IMR-90 (cell line): Measurements from ENCODE around the gene ZFPL1. TPM values are rescaled to one million over a fixed set of nuclear protein-coding genes. Genes with fewer than 3 reads are reported as not detected.

Source experiments
- ATAC-seq: fragments of 200-7000 bp; cut with Tn5 transposase; 2 replicates; pipeline ENCODE4 v1.9.1; 2020; ENCODE audit warnings: low read depth, mild to moderate bottlenecking, moderate library complexity
- BruUV-seq: library from RNA; stranded (reverse); fragments of 400-500 nt; replicated peaks from 2 replicates; lab custom pipeline; 2021; lab: Mats Ljungman, UMichigan
- CTCF ChIA-PET: fragments of 300-600 bp; formaldehyde crosslinking; extraction: SDS; loops from one replicate; lab custom pipeline; 2021; ENCODE audit warnings: antibody characterized with exemption; lab: Yijun Ruan, JAX
- POLR2A ChIA-PET: fragments of 300-600 bp; sonication (Branson Sonifier 250); formaldehyde crosslinking; loops from one replicate; lab custom pipeline; 2022; ENCODE audit warnings: antibody characterized with exemption; ENCODE audit not compliant: unreplicated experiment; lab: Charles Lee
- DNase-seq: peaks from one replicate; pipeline ENCODE4 v3.0.0; 2013
- H2AFZ ChIP-seq: replicated peaks from 2 replicates; pipeline ENCODE3; 2013; ENCODE audit warnings: low read length, mild to moderate bottlenecking; ENCODE audit not compliant: poor library complexity
- H2AK5ac ChIP-seq: 2 replicates; pipeline ENCODE4 v1.6.1; 2013; ENCODE audit warnings: low read depth, low read length, inconsistent platforms
- H2AK9ac ChIP-seq: replicated peaks from 2 replicates; pipeline ENCODE3; 2013; ENCODE audit warnings: mild to moderate bottlenecking, low read depth, low read length, moderate library complexity; ENCODE audit not compliant: poor library complexity
- H2BK120ac ChIP-seq: 2 replicates; pipeline ENCODE4 v1.6.1; 2013; ENCODE audit warnings: low read depth, low read length, inconsistent platforms
- H2BK15ac ChIP-seq: 3 replicates; pipeline ENCODE4 v1.6.1; 2013; ENCODE audit warnings: low read depth, low read length, inconsistent platforms
- H2BK20ac ChIP-seq: 2 replicates; pipeline ENCODE4 v1.6.1; 2013; ENCODE audit warnings: low read depth, mild to moderate bottlenecking, inconsistent platforms, low read length, moderate library complexity
- H2BK5ac ChIP-seq: 2 replicates; pipeline ENCODE4 v1.6.1; 2013; ENCODE audit warnings: mild to moderate bottlenecking, low read depth, low read length, inconsistent platforms; ENCODE audit not compliant: poor library complexity, severe bottlenecking
- H3K14ac ChIP-seq: replicated peaks from 2 replicates; pipeline ENCODE4 v1.6.1; 2013; ENCODE audit warnings: low read depth, low read length, inconsistent platforms
- H3K18ac ChIP-seq: 2 replicates; pipeline ENCODE4 v1.6.1; 2013; ENCODE audit warnings: low read depth, low read length, control low read depth
- H3K23ac ChIP-seq: 2 replicates; pipeline ENCODE4 v1.6.1; 2013; ENCODE audit warnings: low read depth, low read length, inconsistent platforms
- H3K27ac ChIP-seq: 2 replicates; pipeline ENCODE4 v1.5.1; 2013; ENCODE audit warnings: mild to moderate bottlenecking, control low read depth, low read length; ENCODE audit not compliant: insufficient read depth
- H3K27me3 ChIP-seq: 2 replicates; pipeline ENCODE4 v1.6.1; 2013; ENCODE audit warnings: low read length; ENCODE audit not compliant: control insufficient read depth, insufficient read depth
- H3K36me3 ChIP-seq: 2 replicates; pipeline ENCODE4 v1.6.1; 2013; ENCODE audit warnings: low read length, mixed read lengths; ENCODE audit not compliant: control insufficient read depth, insufficient read depth
- H3K4ac ChIP-seq: 2 replicates; pipeline ENCODE4 v1.6.1; 2013; ENCODE audit warnings: low read depth, low read length, inconsistent platforms
- H3K4me1 ChIP-seq: 2 replicates; pipeline ENCODE4 v1.6.1; 2013; ENCODE audit warnings: low read length, mixed read lengths; ENCODE audit not compliant: control insufficient read depth, insufficient read depth
- H3K4me2 ChIP-seq: 2 replicates; pipeline ENCODE4 v1.6.1; 2013; ENCODE audit warnings: low read depth, mild to moderate bottlenecking, control low read depth, low read length, moderate library complexity
- H3K4me3 ChIP-seq: 2 replicates; pipeline ENCODE4 v1.5.1; 2013; ENCODE audit warnings: low read depth, mild to moderate bottlenecking, control low read depth, low read length, moderate library complexity; ENCODE audit not compliant: insufficient read depth
- H3K56ac ChIP-seq: 2 replicates; pipeline ENCODE4 v1.6.1; 2013; ENCODE audit warnings: low read length, inconsistent platforms; ENCODE audit not compliant: insufficient read depth; ENCODE audit errors: extremely low read depth
- H3K79me1 ChIP-seq, 2 experiments: 2 replicates each; pipeline ENCODE4 v1.6.1; 2013; ENCODE audit warnings: low read length in 2 of 2, inconsistent platforms in 1 of 2, low read depth in 1 of 2
- H3K9ac ChIP-seq: 2 replicates; pipeline ENCODE4 v1.6.1; 2013; ENCODE audit warnings: low read depth, low read length, control low read depth
- H3K9me1 ChIP-seq: 2 replicates; pipeline ENCODE4 v1.6.1; 2013; ENCODE audit warnings: low read length, inconsistent platforms; ENCODE audit not compliant: insufficient read depth
- H3K9me3 ChIP-seq: 2 replicates; pipeline ENCODE4 v1.6.1; 2013; ENCODE audit warnings: low read length; ENCODE audit not compliant: control insufficient read depth, insufficient read depth
- H4K20me1 ChIP-seq: 2 replicates; pipeline ENCODE4 v1.6.1; 2013; ENCODE audit warnings: low read length, inconsistent platforms; ENCODE audit not compliant: insufficient read depth
- H4K5ac ChIP-seq: 2 replicates; pipeline ENCODE4 v1.6.1; 2013; ENCODE audit warnings: mild to moderate bottlenecking, low read depth, low read length, control low read depth
- H4K8ac ChIP-seq, 2 experiments: 2 replicates each; pipeline ENCODE4 v1.6.1; 2013; ENCODE audit warnings: low read depth in 2 of 2, low read length in 2 of 2, control low read depth in 1 of 2, inconsistent platforms in 1 of 2
- H4K91ac ChIP-seq: 2 replicates; pipeline ENCODE4 v1.6.1; 2013; ENCODE audit warnings: low read depth, low read length, inconsistent platforms; ENCODE audit not compliant: insufficient read depth
- CEBPB ChIP-seq: IDR thresholded peaks from 2 replicates; pipeline ENCODE4 v1.6.1; 2012; ENCODE audit warnings: low read depth, low read length, improper control_type of control experiment
- POLR2A ChIP-seq: IDR thresholded peaks from 2 replicates; pipeline ENCODE4 v1.6.1; 2012; ENCODE audit warnings: mild to moderate bottlenecking, low read depth, low read length
- WGBS, 2 experiments: methylation state at CpG; one replicate each; pipeline versions ENCODE4 v1.1.5 to v1.1.7; 2013; ENCODE audit warnings: missing lambda C conversion rate in 2 of 2; ENCODE audit not compliant: insufficient read length in 1 of 2; ENCODE audit errors: extremely low coverage in 2 of 2; 5-methylcytosine and 5-hydroxymethylcytosine counted together
- dilution Hi-C: fragments of 300-500 bp; cut with HindIII; formaldehyde crosslinking; loops from one replicate; pipeline ENCODE4 v1.14.3; 2018; ENCODE audit warnings: low sequenced_read_pairs; ENCODE audit not compliant: unreplicated experiment
- in situ Hi-C: fragments of 300-500 bp; cut with MboI; formaldehyde crosslinking; loops from 3 replicates; pipeline ENCODE4 v1.14.3; 2019; ENCODE audit warnings: low sequenced_read_pairs, inconsistent platforms, mixed read lengths
- intact Hi-C: fragments of 100-400 bp; cut with micrococcal nuclease; formaldehyde crosslinking; loops from 2 replicates; pipeline ENCODE4 v1.10.0; 2022
- polyA plus RNA-seq, 3 experiments: library from polyadenylated mRNA; depleted of rRNA; stranded (reverse); fragments of >200 nt; gene quantifications; 2 replicates each; pipeline ENCODE4 v1.2.3, GENCODE V29; 2012; ENCODE audit warnings: low replicate concordance in 1 of 3
- total RNA-seq: library from RNA; depleted of rRNA; stranded (reverse); fragments of >200 nt; gene quantifications from 2 replicates; pipeline ENCODE4 v1.2.3, GENCODE V29; 2012

ZFPL1 gene
- total and polyA plus RNA-seq, 2 of the 4 experiments (the other 2 are of a cell fraction): 24.0 to 67.5 TPM

GRCh38 chr11:65120831-65121230, 36.8 kb downstream of the ZFPL1 start:
- Histone ChIP-seq H3K4me2 (peak overlapping the region; percentile 97; the same call in 1 of the 2 replicates), H2BK5ac (no peak overlapping the region), H2BK120ac (no peak overlapping the region), H4K20me1 (no peaks in the 10 kb centered on the region), H4K91ac (no peak overlapping the region), H4K8ac (peak overlapping the region in 1 of 2 experiments; percentile 70; a peak in 1 of 4 replicates), H3K27ac (no peak overlapping the region), H3K14ac (no peak overlapping the region), H3K9ac (peak overlapping the region; percentile 87), H2BK15ac (no peak overlapping the region), H3K4me3 (peak overlapping the region; percentile 74), H2AK5ac (no peak overlapping the region), H3K4me1 (peaks cover 7% of the 10 kb centered on the region), H3K9me1 (0 out of 2 replicates have a peak, but pooled peaks cover 4% of the 10 kb centered on the region), H3K27me3 (no peaks in the 10 kb centered on the region), H3K36me3 (peaks cover 31% of the 10 kb centered on the region), H4K5ac (no peak overlapping the region; the same call in 1 of the 2 replicates), H3K23ac (no peak overlapping the region), H2BK20ac (no peak overlapping the region), H2AK9ac (peak overlapping the region; percentile 23), H3K9me3 (no peaks in the 10 kb centered on the region), H3K18ac (no peak overlapping the region), H3K4ac (no peak overlapping the region), H2AFZ (no peak overlapping the region), H3K56ac (0 out of 2 replicates have a peak overlapping the region, but pooled peaks have one; percentile 5), H3K79me1 (peaks cover 27 to 70% of the 10 kb centered on the region in 2 experiments)
- ChIA-PET CTCF (no interaction called here), POLR2A (no interaction called here)
- no CpG with 5 or more reads among the region's 3 CpGs for WGBS, 2 experiments
- no TSS peak for BruUV-seq
- intact Hi-C loops: loop anchor here (5.0 kb wide), 1 partner anchor 61 kb away; the partner anchor contains the start of gene CAPN1
- ATAC-seq (no peak), DNase-seq (no peak)
- in situ Hi-C loops: no loop called here
- dilution Hi-C loops: no loop called here
- TF ChIP-seq CEBPB (no peak), POLR2A (no peak)
